Activated gamma-delta T cell treated with Interleukin-2 at 50 U/mL for 16 hours (primary cell): Measurements from ENCODE around the gene CAP2.
"Not testable (repeated sequence)": the region's sequence is repeated elsewhere in the genome, so short reads cannot be mapped to it uniquely, and the experiment has no call there.

ENCODE experiments used
- DNase-seq: peaks from one replicate; pipeline ENCODE4 v3.0.0-alpha.2; 2020

CAP2 gene

DNA sequence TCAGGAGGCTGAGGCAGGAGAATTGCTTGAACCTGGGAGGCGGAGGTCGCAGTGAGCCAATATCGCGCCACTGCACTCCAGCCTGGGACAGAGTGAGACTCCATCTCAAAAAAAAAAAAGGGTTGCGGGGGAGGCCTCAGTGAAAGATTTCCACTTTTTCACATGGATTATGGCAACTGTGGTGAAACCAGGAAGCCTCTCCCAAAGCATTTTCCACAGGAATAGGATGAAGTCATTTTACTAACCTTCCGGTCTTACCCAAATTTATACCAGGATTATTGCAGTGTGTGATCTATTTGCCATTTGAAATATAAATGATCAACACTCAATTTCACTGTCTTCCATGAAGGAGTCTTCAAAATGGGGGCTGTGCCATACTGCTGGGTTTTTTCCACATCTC, 113.1 kb downstream of the CAP2 start:
- DNase-seq = no peak

DNA sequence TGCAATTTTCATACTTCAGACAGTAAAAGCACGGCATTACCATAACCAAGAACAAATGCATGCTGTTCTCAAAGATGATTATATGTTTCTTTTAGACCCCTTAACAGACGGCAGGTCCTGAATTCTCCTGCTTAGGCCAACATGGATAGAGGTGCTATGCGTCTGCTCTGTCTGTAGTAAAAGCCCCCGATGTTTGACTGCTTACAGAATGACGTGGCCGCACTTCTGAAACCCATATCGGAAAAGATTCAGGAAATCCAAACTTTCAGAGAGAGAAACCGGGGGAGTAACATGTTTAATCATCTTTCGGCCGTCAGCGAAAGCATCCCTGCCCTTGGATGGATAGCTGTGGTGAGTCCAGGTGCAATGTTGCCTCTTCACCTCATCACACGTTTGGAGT, 113.6 kb downstream of the CAP2 start:
- DNase-seq = no peak

DNA sequence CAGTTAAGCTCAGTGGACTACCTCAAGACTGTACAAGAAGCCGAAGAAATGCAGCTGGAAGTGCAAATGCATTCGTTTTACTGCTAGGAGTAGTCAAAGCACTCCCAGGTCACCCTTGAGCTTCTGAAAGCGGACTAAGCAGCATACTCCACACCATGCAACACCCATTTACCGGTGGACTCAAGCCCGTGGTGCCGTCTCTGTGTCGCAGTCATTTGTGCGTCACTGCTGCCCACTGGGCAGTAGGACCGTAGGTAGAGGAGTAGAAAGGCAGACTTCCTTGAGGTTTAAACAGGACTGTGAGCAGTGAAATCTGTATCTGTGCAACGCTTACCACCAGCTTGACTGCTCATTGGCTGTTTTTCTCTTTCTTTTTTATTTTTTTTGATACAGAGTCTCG, 117.7 kb downstream of the CAP2 start:
- DNase-seq = no peak

DNA sequence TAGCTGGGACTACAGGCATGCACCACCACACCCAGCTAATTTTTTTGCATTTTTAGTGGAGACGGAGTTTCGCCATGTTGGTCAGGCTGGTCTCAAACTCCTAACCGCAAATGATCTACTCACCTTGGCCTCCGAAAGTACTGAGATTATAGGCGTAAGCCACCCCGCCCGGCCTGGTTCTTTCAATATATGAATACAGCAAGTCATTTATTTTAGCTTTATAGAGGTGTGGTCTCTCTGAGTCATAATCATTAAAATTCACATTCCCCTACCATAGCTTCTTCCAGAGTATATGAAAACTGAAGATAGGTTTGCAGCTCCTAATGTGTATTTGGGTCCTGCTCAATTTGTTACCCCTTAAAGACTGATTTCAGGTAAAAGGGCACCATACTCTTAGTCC, 118.2 kb downstream of the CAP2 start:
- DNase-seq = no peak

DNA sequence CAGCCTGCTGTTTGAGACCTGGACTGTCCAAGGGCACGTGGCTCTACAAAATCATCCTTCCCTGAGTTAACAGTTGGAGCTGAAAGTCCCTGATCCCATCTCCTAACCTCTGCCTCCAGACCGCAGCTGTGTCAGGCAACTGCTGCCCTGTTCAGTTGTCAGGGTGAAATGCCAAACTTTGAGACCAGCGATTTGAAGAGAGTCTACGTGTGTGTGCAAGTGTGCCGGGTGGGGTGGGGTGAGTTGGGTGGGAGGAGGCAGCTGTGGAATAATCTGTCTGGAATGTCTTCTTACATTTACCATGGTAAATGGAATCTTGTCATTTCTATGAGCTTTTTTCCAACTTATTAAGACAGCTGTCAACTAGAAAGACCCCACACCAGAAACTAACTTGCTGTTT, 125.7 kb downstream of the CAP2 start:
- no peak for DNase-seq

DNA sequence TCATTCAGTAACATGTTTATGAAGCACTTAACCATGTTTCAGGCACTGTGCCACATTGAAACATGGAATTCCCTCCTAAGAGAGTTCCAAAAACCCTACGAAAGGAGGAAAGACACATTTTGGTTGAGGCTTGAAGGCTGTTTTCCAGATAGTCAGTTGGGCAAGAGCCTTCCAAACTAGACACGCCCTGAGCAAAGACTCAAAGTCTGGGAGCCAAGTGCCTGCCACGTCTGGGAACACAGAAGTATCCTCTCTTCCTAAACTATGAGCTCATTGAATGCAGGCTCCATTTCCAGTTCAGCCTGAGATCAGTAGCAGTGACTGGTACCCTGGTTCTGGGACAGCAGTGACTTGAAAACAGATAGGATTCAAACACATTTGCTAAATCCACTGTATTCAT, 132.2 kb downstream of the CAP2 start:
- no peak for DNase-seq

DNA sequence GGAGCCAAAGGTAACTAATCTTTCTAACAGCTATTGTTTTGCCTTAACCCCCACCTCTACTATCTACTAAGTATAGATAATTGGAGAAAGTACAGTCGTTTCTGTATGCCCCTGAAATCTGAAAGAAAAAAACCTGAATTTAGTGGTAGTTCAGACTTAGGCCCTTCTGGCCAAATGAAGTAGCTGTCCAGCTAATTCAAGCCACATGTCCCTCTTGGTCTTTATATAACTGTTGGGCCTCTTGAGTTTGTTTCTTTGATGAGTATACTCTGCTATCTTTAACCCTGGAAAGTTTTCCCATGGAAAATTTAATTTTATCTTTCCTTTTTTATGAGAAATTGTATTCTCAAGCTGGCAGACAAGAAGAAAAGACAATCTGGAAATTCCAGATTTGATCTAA, 133.7 kb downstream of the CAP2 start:
- DNase-seq = no peak

DNA sequence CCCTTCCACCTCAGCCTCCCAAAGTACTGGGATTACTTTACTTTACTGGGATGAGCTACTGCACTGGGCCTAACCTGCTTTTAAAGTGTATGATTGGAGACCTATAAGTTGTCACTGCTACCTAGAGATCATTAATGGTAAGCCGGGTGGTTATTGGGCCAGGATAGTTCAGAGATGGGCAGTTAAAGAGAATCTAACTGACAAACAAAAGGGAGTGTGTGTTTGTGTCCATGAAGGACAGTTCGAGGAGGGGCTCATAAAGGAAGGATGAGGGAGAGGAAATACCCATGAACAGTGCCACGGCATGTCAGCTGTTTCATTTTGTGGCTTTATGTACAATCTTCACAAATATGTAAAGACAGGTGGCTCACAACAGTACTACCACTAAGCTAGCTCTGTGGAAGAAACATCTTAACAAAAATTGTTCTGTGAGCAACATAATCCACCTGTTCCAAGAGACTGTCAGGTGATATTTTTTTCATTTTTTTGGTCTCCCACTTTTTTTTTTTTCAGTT, 137.0 kb downstream of the CAP2 start:
- DNase-seq = no peak

DNA sequence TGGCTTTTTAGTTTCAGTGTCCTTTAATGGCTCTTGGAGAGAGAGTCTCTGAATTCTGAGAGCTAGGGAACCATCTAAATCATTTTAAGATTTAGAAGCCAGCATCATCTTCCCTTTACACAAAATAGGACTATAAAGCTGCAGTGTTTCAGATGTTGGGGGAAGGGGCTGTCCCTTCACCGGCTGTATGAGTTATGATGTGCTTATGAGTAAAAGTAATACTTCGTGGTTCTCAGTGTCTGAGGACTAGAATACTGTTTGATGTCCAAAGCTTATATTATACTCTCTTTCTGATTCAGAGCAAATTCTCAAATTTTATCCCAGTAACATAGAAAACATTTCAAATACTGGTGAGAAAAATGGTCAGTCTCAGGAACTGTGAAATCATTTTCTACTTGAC, 143.2 kb downstream of the CAP2 start:
- DNase-seq = no peak

DNA sequence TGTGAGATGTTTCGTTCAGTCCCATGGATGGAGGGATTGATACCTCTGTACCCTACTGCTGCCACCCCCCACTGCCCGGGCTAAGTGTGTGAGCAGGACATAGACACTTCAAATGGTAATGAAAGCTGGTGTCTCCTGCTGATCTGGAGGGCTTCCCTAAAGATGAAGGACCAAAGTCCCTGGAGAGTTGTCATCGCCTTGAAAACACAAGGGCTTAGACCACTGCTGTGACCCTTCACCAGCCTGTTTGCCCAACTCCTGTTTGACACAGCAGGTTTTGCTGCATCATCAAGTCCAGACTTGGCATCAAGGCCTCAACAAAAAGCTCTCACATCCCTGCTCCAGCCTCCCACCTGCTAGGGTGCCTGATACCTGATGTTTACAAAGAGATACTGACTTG, 148.8 kb downstream of the CAP2 start:
- DNase-seq = no peak

DNA sequence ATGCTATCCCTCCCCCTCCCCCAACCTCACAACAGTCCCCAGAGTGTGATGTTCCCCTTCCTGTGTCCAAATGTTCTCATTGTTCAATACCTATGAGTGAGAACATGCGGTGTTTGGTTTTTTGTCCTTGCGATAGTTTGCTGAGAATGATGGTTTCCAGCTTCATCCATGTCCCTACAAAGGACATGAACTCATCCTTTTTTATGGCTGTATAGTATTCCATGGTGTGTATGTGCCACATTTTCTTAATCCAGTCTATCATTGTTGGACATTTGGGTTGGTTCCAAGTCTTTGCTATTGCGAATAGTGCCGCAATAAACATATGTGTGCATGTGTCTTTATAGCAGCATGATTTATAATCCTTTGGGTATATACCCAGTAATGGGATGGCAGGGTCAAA, 152.3 kb downstream of the CAP2 start:
- DNase-seq = not testable (repeated sequence)

DNA sequence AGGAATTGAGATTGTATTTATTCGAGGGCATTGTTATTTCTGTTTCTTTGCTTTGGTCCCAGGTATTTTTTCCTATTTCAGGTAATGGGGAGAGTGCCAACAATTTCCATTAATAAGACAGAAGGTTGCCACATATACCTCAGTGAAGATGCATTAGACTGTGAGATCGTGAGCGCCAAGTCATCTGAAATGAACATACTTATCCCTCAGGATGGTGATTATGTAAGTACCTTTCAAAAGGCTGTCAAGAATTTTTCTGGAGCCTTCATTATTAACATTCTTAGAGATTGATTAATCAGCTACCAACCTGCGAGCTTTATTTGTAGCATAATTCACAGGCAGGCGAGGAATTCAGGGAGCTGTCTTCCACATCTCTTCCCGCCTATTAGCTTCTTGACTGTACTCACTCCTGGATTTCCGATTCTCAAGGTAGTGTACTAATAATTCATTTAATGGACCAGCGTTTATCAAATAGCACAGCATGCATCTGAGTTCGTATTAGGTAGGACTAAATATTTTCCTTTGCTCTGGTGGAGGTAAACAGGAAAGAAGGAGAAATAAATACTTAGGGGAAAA, 158.1 kb downstream of the CAP2 start:
- no peak for DNase-seq

DNA sequence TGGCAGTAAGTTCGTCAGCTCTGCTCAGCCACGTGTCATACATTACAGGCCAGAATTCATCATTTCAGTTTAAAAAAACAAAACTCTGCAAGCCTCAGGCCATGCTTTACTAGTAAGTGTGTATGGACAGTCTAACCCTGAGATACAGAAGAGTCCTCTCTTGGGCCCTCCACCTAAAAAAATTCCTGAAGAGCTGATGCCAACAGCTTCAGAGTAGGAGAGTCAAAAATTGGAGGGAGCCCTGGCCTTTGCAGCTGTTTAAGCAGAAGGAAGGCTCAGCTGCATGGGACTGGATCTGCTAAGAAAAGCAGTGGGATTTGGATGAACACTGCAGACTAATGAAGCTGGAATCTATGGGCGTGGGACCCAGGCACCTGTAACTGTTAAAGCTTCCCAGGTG, 159.5 kb downstream of the CAP2 start:
- no peak for DNase-seq

DNA sequence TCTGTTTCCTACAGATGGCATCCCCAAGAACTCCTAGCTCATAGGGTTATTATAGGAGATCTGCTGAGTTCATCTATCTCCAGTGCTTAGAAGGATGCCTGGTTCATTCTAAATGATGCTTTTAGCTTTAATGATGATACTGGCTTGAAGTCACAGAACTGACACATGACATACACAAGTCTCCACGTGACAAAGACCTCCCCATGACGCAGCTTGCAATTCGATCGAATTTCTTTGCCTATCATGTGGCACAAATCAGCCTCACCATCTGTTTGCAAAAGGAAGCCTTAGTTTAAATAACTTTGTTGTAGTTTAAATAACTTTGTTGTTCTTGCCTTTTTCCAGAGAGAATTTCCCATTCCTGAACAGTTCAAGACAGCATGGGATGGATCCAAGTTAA, 162.6 kb downstream of the CAP2 start:
- no peak for DNase-seq

DNA sequence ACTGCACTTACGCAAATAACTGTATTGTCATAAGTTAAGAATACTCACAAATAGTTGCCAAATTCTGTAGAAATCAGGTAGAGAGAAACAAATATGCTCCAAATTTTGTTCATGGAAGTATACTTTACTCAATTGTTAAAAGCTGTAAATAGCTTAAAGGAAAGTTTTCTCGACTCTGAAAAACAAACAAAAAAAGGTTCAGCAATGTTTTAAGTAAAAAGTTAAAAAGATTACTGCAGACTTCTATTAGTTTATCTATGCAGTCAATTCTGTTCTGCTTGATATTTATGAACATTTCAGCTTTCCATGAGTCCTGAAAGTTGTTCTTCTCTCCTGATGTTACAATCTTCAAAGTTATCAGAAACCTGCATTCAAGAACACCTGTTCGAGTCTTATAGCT, 169.2 kb downstream of the CAP2 start:
- DNase-seq = no peak

DNA sequence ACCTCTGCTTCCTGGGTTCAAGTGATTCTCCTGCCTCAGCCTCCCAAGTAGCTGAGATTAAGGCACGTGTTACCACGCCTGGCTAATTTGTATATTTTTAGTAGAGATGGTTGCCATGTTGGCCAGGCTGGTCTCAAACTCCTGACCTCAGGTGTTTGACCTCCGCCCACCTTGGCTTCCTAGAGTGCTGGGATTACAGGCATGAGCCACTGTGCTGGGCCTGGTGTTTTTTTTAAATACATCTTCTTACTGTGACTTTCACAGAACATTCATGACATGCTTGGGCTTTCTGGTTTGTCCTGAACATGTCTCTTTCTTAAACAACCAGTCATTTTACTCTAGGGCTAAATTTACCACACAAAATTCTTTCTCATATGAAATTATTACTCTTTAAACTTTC, 172.0 kb downstream of the CAP2 start:
- DNase-seq = no peak

DNA sequence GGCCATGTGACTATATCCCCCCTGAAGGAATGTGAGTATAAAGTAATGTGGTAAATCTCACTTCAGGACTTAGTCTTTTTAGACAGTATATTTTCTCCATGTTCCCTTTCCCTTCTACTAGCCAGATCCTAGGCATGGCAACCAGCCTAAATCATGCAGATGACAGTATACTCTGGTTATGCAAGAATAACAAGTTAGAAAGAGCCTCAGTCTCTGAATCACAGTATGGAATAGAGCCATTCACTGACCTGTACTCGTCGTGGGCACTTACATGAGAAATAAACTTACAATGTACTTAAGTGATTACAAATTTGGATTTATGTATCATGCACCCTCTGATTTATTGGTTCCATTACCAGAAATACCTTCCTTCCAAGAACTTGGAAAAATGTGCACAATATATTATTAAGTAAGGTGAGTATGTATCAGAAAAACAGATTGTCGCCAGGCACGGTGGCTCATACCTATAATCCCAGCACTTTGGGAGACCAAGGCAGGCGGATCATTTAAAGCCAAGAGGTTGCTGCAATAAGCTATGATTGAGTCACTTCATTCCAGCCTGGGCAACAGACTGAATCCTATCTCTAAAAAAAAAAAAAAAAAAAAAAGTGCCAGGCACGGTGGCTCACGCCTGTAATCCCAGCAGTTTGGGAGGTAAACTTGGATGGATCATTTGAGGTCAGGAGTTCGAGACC, 181.6 kb downstream of the CAP2 start:
- DNase-seq = no peak

DNA sequence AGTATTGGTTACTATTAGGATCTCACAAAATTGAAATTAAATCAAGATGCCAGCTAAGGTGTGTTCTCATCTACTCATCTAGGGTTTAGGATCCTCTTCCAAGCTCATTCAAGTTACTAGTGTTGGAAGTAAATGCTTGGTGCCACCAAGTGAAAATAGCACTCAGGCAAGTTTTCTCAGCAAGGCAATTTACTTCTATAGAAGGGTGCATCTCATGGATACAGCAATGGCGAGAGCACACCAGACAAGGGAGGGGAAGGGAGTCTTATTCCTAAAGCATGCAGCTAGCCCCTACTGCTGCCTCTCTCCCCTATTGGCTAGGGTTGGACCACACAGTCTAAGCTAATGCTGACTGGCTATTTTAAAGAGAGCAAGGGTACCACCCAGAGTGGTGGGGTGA, 183.7 kb downstream of the CAP2 start:
- no peak for DNase-seq

DNA sequence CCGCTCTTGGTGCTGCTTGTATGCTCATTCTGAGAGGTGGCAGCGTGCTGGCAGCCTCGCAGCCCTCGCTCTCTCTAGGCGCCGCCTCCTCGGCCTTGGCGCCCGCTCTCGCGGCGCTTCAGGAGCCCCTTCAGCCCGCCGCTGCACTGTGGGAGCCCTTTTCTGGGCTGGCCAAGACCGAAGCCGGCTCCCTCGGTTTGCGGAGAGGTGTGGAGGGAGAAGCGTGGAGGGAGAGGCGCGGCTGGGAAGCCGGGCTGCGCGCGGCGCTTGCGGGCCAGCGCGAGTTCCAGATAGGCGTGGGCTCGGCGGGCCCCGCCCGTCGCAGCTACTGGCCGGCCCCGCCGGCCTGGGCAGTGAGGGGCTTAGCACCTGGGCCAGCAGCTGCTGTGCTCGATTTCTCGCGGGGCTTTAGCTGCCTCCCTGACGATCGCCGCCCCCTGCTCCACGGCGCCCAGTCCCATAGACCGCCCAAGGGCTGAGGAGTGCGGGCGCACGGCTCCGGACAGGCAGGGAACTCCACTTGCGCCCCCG, 187.2 kb downstream of the CAP2 start:
- DNase-seq = peak; percentile 13

DNA sequence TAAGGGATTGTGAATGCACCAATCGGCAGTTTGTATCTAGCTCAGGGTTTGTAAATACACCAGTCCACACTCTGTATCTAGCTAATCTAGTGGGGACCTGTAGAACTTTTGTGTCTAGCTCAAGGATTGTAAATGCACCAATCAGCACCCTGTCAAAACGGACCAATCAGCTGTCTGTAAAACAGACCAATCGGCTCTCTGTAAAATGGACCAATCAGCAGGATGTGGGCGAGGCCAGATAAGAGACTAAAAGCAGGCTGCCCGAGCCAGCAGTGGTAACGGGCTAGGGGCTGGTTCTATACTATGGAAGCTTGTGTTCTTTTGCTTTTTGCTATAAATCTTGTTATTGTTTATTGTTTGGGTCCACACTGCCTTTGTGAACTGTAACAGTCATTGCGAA, 187.9 kb downstream of the CAP2 start:
- DNase-seq = not testable (repeated sequence)

DNA sequence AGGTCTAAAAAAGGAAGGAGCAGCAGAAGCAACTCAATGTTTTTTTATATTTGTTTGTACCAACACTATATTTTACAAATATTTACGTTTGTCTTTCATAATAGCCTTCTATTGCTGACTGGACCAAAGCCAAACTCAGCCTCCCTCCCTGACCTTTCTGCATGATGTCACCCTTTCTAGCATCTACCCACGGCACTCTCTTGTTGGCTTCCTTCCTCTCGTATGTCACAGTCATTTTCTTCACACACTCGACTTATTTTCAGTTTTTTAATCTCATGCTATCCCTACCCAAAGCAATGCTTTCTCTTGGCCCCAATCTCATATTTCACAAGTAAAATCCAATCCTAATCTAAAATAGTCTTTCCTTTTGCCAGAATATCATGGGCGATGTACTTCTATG, 190.4 kb downstream of the CAP2 start:
- DNase-seq = no peak

DNA sequence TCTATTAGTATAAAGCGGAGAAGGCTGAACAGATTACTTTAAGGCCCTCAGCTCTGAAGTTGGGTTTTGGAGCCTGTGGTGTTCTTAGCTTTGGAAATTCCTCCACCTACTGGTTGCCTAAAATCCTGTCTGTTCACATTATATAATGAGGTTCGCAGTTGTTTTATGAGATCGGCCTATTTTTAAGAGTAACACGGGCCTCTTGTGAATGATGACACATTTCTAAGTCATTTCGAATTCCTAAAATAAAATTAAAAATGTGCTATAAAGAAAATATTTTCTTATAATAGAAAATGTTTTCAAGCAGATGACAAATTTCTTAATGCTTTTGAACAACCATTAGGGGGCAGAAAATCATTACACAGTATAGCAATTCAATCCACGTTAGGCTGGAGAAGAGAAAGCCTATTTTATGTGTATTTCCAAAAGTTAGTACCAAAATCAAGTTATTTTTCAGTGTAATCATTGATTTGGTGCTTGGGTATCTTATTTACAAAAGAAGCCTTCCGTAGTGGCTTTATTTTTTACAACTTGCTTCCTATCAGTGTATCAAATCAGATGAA, 190.9 kb downstream of the CAP2 start:
- DNase-seq = no peak

DNA sequence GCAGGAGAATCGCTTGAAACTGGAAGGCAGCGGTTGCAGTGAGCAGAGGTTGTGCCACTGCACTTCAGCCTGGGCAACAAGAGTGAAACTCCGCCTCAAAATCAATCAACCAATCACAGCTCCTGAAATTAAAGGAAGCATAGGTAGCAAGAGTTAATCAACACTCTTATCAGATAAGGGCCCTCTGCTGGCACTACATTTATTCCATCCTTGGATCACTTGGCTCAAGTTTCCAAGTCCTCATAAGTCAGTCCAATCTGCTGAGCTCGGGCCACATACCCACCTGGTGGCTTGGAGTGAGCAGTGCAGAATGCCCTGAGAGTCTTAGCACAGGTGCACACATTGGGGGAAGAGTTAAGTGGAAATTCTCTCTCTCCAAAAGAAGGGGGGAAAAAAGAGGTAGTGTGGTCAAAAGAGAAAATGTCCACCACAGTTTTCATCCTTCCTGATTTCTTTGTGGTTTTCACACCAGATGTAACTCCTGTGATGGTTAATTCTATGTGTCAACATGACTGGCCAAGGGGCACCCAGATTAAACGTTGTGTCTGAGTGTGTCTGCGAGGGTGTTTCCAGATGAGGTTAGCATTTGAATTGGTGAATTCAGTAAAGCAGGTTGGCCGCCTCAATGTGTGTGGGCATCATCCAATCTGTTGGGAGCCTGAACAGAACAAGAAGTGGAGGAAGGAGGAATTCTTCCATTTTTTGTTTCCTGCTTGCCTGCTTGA, 192.5 kb downstream of the CAP2 start:
- no peak for DNase-seq

DNA sequence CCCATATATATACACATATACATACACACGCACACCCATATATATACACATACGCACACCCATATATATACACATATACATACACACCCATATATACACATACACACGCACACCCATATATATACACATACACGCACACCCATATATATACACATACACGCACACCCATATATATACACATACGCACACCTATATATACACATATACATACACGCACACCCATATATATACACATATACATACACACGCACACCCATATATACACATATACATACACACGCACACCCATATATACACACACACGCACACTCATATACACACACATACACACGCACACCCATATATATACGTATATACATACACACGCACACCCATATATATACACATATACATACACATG, 193.2 kb downstream of the CAP2 start:
- DNase-seq = not testable (repeated sequence)
